AG09319 (cell line): Measurements from ENCODE around the gene RBM20.
A peak's percentile ranks its signal among the peaks of the same experiment; 100 is the strongest.

Source experiments
- DNase-seq: peaks from one replicate; pipeline ENCODE4 v3.0.0-alpha.2; 2010; ENCODE audit warnings: low read depth; ENCODE audit errors: extremely low read depth
- TF ChIP-seq, protein P1 (sequence below): IDR thresholded peaks from 2 replicates; pipeline ENCODE4 v1.5.1; 2011; ENCODE audit warnings: low read depth, mild to moderate bottlenecking, inconsistent platforms, low read length, moderate library complexity

The RBM20 gene

GRCh38 chr10:110872145-110872983, 228.2 kb downstream of the RBM20 start:
- DNase-seq, result no peak

GRCh38 chr10:110872984-110873923, 229.1 kb downstream of the RBM20 start:
- TF ChIP-seq, protein P1, sequence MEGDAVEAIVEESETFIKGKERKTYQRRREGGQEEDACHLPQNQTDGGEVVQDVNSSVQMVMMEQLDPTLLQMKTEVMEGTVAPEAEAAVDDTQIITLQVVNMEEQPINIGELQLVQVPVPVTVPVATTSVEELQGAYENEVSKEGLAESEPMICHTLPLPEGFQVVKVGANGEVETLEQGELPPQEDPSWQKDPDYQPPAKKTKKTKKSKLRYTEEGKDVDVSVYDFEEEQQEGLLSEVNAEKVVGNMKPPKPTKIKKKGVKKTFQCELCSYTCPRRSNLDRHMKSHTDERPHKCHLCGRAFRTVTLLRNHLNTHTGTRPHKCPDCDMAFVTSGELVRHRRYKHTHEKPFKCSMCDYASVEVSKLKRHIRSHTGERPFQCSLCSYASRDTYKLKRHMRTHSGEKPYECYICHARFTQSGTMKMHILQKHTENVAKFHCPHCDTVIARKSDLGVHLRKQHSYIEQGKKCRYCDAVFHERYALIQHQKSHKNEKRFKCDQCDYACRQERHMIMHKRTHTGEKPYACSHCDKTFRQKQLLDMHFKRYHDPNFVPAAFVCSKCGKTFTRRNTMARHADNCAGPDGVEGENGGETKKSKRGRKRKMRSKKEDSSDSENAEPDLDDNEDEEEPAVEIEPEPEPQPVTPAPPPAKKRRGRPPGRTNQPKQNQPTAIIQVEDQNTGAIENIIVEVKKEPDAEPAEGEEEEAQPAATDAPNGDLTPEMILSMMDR, result no peak
- DNase-seq, result no peak

More at GRCh38 chr10:110872145-110872983, 228.2 kb downstream of the RBM20 start:
- TF ChIP-seq, protein P1, result peak; percentile 34

GRCh38 chr10:110873951-110874350, 229.8 kb downstream of the RBM20 start:
- TF ChIP-seq, protein P1, result no peak
- DNase-seq, result no peak

GRCh38 chr10:110876000-110876399, 231.9 kb downstream of the RBM20 start:
- no peak for DNase-seq
- TF ChIP-seq, protein P1, result no peak

- TF ChIP-seq, protein P1, result no peak
- no peak for DNase-seq
Measured at GRCh38 chr10:110876788-110877187, 232.7 kb downstream of the RBM20 start.

- TF ChIP-seq, protein P1, result no peak
- no peak for DNase-seq
Measured at GRCh38 chr10:110880012-110880411, 235.9 kb downstream of the RBM20 start.
